Spleen (tissue), 11 donors: ENCODE data around the gene AFMID. TPM values are rescaled to one million over a fixed set of nuclear protein-coding genes. Genes with fewer than 3 reads are reported as not detected.

Experiments
- DNase-seq: peaks from one replicate; pipeline ENCODE4 v3.0.0-alpha.2; 2020
- H3K27ac ChIP-seq, 8 donors: fragments of 200-600 bp; sonication (generic) in 7 of 8; 1 replicate in 4 of 8; 2 replicates in 4 of 8; pipeline versions ENCODE4 v1.5.0 to v1.8.0; 2016 to 2021; ENCODE audit warnings: inconsistent platforms in 4 of 8, mild to moderate bottlenecking in 4 of 8, moderate library complexity in 1 of 8
- H3K27me3 ChIP-seq, 7 donors: fragments of 200-600 bp; sonication (generic) in 6 of 7; replicated peaks in 1 of 7; 1 replicate in 4 of 7; 2 replicates in 3 of 7; pipeline versions ENCODE4 v1.5.0 to v1.8.0; 2016 to 2021; ENCODE audit warnings: inconsistent platforms in 3 of 7, mild to moderate bottlenecking in 1 of 7
- H3K36me3 ChIP-seq, 6 donors: fragments of 200-600 bp; sonication (generic) in 5 of 6; 1 replicate in 4 of 6; 2 replicates in 2 of 6; pipeline versions ENCODE4 v1.5.0 to v1.8.0; 2016 to 2021; ENCODE audit warnings: inconsistent platforms in 2 of 6
- H3K4me1 ChIP-seq, 6 donors: fragments of 200-600 bp; sonication (generic) in 5 of 6; 1 replicate in 3 of 6; 2 replicates in 3 of 6; pipeline versions ENCODE4 v1.5.0 to v1.8.0; 2016 to 2021; ENCODE audit warnings: inconsistent platforms in 3 of 6
- H3K4me3 ChIP-seq, 8 donors: fragments of 200-600 bp; sonication (generic) in 7 of 8; 1 replicate in 4 of 8; 2 replicates in 4 of 8; pipeline versions ENCODE4 v1.5.0 to v1.8.0; 2016 to 2021; ENCODE audit warnings: inconsistent platforms in 4 of 8, mild to moderate bottlenecking in 4 of 8, moderate library complexity in 2 of 8
- H3K9me3 ChIP-seq, 8 donors: fragments of 200-600 bp; sonication (generic) in 7 of 8; 1 replicate in 4 of 8; 2 replicates in 4 of 8; pipeline versions ENCODE4 v1.5.0 to v1.8.0; 2016 to 2021; ENCODE audit warnings: inconsistent platforms in 4 of 8
- POLR2A ChIP-seq, 3 donors: fragments of 450-650 bp; IDR thresholded peaks; one replicate each; pipeline ENCODE4 v1.5.1; 2017; ENCODE audit warnings: antibody characterized with exemption in 3 of 3, mild to moderate bottlenecking in 1 of 3
- POLR2AphosphoS5 ChIP-seq, 3 donors: sonication (generic); formaldehyde crosslinking; IDR thresholded peaks; one replicate each; pipeline ENCODE4 v1.5.1; 2017; ENCODE audit warnings: antibody characterized with exemption in 3 of 3
- WGBS, 5 donors: extraction: QIAGEN DNeasy Blood & Tissue Kit in 3 of 5; methylation state at CpG; one replicate each; pipeline versions ENCODE4 v1.1.5 to v1.1.7; 2013 to 2018; 5-methylcytosine and 5-hydroxymethylcytosine counted together
- intact Hi-C: fragments of 100-400 bp; cut with DNase I; formaldehyde crosslinking; loops from one replicate; pipeline ENCODE4 v1.15.0; 2023; ENCODE audit warnings: low total_unique reads
- polyA plus RNA-seq, 3 donors: library from polyadenylated mRNA; stranded (reverse); fragments of 200-250 nt; gene quantifications; one replicate each; pipeline ENCODE4 v1.2.1, GENCODE V29; 2013
- total RNA-seq, 7 donors: library from RNA; depleted of rRNA in 3 of 7; stranded (reverse); fragments of >200 nt in 3 of 7; fragmentation: NEBNext Ultra II Directional in 4 of 7; extraction: Animal tissue kit (Norgen Biotek cat#: 25700) in 4 of 7; gene quantifications; one replicate each; pipeline versions ENCODE4 v1.1.0 to v1.2.1, GENCODE V29; 2016 to 2021
- TF ChIP-seq, protein P1 (sequence below), 11 experiments: fragments of 200-600 bp in 7 of 11; fragments of 450-650 bp in 4 of 11; sonication (generic) in 4 of 11; IDR thresholded peaks in 8 of 11; conservative IDR thresholded peaks in 3 of 11; 1 replicate in 7 of 11; 2 replicates in 4 of 11; pipeline versions ENCODE4 v1.4.0 to v1.8.0; 2016 to 2021; ENCODE audit warnings: antibody characterized with exemption in 11 of 11, inconsistent platforms in 4 of 11, mild to moderate bottlenecking in 1 of 11
- donor health status: healthy with polysubstance abuse.
- donor health status: DM: no; HTN: no; CAD: no; lungs with moderate emphysema.
- donor health status: DM: no; HTN: no; CAD: no.
- donor health status: Bipolar disorder and iron deficiency.
- donor health status: healthy.
- donor health status: DM: no; HTN: no; CAD: no.
- donor health status: DM: yes; HTN: yes; CAD: no.

The AFMID gene
- total and polyA plus RNA-seq, 10 donors, result 13.1 to 42.5 (median 24.2) TPM

DNA sequence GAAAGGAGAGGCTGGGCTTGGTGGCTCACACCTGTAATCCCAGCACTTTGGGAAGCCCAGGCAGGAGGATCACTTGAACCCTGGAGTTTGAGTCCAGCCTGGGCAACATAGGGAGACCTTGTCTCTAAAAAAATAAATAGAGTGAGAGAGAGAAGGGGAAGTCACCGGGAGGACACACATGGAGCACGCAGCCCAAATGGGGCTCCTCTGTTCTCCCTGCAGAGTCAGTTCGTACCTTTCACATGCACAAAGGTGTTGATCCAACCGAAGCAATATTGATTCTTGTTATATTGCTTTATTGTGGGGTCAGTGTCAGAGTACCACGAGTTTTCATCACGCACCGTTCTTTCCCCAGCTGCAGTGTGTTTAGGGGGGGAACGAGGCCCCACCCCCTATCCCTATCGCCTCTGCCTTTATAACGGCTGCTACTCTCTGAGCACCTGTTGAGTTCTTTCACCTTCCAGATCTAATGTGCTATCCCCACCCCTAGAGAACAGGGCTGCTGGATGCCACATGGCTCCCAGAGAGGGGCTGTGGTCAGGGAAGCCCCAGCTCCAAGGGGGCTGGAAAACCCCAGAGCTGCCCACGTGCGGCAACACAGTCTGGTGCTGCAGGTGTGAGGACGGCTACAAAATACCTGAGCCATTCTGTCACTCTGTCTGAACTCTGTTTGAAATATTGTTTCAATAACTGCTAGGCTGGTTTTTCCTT is 43.2 kb downstream of the AFMID start:
- WGBS, 5 donors, result 62 to 77% (median 70%) methylated on average over 13 of the region's 13 CpGs
- peaks cover 0 to 38% (median 23%) of the 10 kb centered on the region in 6 donors for H3K4me1 ChIP-seq
- TF ChIP-seq POLR2AphosphoS5 (IDR thresholded peaks at IDR 0.05) (no peak), POLR2A (IDR thresholded peaks at IDR 0.05) (no peak)
- TF ChIP-seq, protein P1, sequence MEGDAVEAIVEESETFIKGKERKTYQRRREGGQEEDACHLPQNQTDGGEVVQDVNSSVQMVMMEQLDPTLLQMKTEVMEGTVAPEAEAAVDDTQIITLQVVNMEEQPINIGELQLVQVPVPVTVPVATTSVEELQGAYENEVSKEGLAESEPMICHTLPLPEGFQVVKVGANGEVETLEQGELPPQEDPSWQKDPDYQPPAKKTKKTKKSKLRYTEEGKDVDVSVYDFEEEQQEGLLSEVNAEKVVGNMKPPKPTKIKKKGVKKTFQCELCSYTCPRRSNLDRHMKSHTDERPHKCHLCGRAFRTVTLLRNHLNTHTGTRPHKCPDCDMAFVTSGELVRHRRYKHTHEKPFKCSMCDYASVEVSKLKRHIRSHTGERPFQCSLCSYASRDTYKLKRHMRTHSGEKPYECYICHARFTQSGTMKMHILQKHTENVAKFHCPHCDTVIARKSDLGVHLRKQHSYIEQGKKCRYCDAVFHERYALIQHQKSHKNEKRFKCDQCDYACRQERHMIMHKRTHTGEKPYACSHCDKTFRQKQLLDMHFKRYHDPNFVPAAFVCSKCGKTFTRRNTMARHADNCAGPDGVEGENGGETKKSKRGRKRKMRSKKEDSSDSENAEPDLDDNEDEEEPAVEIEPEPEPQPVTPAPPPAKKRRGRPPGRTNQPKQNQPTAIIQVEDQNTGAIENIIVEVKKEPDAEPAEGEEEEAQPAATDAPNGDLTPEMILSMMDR (IDR thresholded peaks at IDR 0.05 in 8 of 11, conservative IDR thresholded peaks at IDR 0.05 in 3 of 11), result no peak

DNA sequence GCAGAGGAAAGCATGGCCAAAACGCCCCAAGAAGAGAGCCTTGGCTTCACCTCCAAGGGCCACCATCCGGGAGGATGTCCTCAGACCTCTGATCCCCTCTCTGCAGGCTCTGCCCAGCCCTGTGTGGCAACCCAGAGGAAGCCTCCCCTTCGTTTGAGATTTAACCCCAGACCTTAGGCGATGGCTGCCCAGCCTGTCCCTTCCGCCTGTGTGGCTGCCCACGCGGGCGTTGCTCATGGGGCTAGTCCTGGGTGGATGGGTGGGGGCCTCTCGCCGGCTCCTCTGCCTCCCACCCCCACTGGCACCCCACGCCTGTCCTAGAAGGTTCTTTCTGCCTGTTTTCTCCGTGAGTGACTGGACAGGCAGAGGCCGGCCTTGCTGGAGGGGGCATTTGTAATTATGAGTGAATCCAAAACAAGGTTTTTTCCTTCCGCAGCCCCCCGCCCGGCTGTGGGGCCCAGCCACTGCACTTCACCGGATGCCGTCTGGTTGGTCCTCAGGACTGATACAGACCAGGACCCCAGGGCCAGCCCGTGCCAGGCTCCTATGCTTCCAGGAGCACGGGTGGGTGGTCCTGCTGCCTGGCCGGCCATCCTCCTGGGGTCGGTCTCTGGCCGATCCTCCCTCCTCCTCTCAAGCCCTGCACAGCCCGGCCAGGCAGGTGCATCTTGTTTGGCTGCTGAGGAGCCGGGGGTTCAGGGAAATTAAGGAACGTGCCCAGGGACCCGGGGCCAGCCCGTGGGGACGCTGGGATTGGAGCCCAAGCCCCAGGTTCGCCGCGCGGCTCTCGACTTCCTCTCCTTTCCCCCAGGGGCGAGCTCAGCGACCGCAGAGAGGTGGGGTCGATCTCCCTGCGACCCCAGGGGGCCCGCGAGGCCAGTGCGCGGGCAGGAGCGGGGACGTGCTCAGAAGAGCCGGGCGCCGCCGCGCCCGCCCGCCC is 44.1 kb downstream of the AFMID start, which contains the start of gene TMEM235:
TSS of gene TMEM235 (plus strand) at position 636 of the 940 bp plus-strand sequence. CDS start 393 bp downstream, outside the sequence.
- Histone ChIP-seq H3K27ac (no peak within 1 kb of the TSS), H3K4me3 (peak within 1 kb of the TSS in 1 of 8 donors; percentile 49), H3K9me3 (no peaks in the 10 kb centered on the region), H3K4me1 (peaks cover 0 to 38% (median 23%) of the 10 kb centered on the region in 6 donors), H3K36me3 (no peaks in the 10 kb centered on the region), H3K27me3 (peaks cover 0 to 81% (median 31%) of the 10 kb centered on the region in 7 donors)
- DNase-seq, result no peak
- intact Hi-C loops, result no loop called here
- WGBS, 5 donors, result 25 to 46% (median 31%) methylated on average over 34 to 52 of the region's 52 CpGs
- TF ChIP-seq POLR2AphosphoS5 (IDR thresholded peaks at IDR 0.05) (no peak), POLR2A (IDR thresholded peaks at IDR 0.05) (no peak)
- TF ChIP-seq, protein P1 (IDR thresholded peaks at IDR 0.05 in 8 of 11, conservative IDR thresholded peaks at IDR 0.05 in 3 of 11), result no peak

More for the DNA sequence above, 43.2 kb downstream of the AFMID start:
- intact Hi-C loops, result no loop called here
- Histone ChIP-seq H3K27ac (no peak overlapping the region), H3K27me3 (peaks cover 0 to 82% (median 31%) of the 10 kb centered on the region in 7 donors), H3K9me3 (no peaks in the 10 kb centered on the region), H3K4me3 (no peak overlapping the region), H3K36me3 (no peaks in the 10 kb centered on the region)
- DNase-seq, result no peak

DNA sequence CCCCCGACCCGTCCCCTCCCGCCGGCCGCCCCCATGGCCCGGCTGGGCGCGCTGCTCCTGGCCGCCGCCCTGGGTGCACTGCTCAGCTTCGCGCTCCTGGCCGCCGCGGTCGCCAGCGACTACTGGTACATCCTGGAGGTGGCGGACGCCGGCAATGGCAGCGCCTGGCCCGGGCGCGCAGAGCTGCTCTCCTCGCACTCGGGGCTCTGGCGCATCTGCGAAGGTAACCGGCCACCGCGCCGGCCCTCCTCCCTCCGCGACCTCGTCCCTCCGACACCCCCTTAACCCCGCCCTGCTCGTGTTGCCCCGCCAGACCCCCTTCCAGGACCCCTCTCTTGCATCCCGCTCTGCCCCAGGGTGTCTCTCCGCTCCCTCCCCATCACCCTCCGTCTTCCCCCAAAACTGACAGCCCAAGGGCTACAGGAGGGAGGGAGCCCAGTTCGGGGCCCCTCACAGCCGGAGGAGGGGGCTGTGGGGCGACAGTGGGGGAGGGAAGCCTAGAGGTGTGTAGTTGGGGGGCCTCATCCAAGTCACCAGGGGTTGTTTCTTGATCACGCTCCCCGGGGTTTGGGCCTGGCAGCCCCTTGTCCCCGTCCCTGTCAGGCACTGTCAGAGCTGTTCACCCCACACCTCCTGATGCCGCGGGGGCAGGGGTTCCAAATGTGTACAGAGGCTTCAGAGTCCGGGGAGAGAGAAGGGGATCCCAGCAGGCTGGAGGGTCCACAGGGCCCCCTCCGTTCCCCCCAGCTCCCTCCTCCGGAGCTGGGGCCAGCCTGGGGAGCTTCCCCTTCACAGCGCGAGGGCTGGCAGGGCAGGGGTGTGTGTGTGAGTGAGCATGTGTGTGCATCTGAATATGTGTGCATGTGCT is 45.1 kb downstream of the AFMID start:
- TF ChIP-seq POLR2AphosphoS5 (IDR thresholded peaks at IDR 0.05) (no peak), POLR2A (IDR thresholded peaks at IDR 0.05) (no peak)
- TF ChIP-seq, protein P1 (IDR thresholded peaks at IDR 0.05 in 8 of 11, conservative IDR thresholded peaks at IDR 0.05 in 3 of 11), result no peak
- 14 to 22% (median 16%) methylated on average over 32 to 55 of the region's 55 CpGs for WGBS, 5 donors
- H3K4me1 ChIP-seq, result peaks cover 0 to 38% (median 16%) of the 10 kb centered on the region in 6 donors
- no peaks in the 10 kb centered on the region for H3K9me3 ChIP-seq
- no peak overlapping the region for H3K27ac ChIP-seq
- H3K36me3 ChIP-seq, result no peaks in the 10 kb centered on the region
- peak; percentile 76 for DNase-seq
- H3K4me3 ChIP-seq, result peak overlapping the region in 1 of 8 donors; percentile 49
- intact Hi-C loops, result no loop called here
- H3K27me3 ChIP-seq, result peaks cover 0 to 72% (median 31%) of the 10 kb centered on the region in 7 donors
